HCT116 (cell line): Measurements from ENCODE around the gene C1GALT1C1L. TPM values are rescaled to one million over a fixed set of nuclear protein-coding genes. Genes with fewer than 3 reads are reported as not detected.

Experiments used
- ATAC-seq: fragments of 200-7000 bp; cut with Tn5 transposase; 2 replicates; pipeline ENCODE4 v1.9.1; 2020; ENCODE audit warnings: mild to moderate bottlenecking, moderate library complexity
- BruUV-seq: library from RNA; stranded (reverse); fragments of 400-500 nt; replicated peaks from 2 replicates; lab custom pipeline; 2021; lab: Mats Ljungman, UMichigan
- CTCF ChIA-PET: fragments of 300-600 bp; sonication (Branson Sonifier 250); formaldehyde crosslinking; loops from one replicate; lab custom pipeline; 2021; ENCODE audit warnings: antibody characterized with exemption; lab: Charles Lee
- POLR2A ChIA-PET: fragments of 300-600, 350-600 bp; sonication (Branson Sonifier 250); formaldehyde crosslinking; loops from one replicate; lab custom pipeline; 2021; ENCODE audit warnings: antibody characterized with exemption; lab: Charles Lee
- RAD21 ChIA-PET, 2 experiments: fragments of 300-600 bp; sonication (Branson Sonifier 250); formaldehyde crosslinking; loops; one replicate each; lab custom pipeline; 2023; ENCODE audit warnings: low total read pairs in 2 of 2; ENCODE audit not compliant: uncharacterized antibody in 2 of 2, unreplicated experiment in 2 of 2, low non-redundant PET in 1 of 2; lab: Charles Lee
- DNase-seq: peaks from one replicate; pipeline ENCODE4 v3.0.0-alpha.2; 2010; ENCODE audit warnings: low read depth, low spot score
- H2AFZ ChIP-seq: fragments of 200-600 bp; shearing (Covaris generic), sonication (generic); 2 replicates; pipeline ENCODE4 v1.6.1; 2017; ENCODE audit warnings: low read depth, mixed run types, mixed read lengths, antibody characterized with exemption, low read length; ENCODE audit not compliant: poor library complexity, severe bottlenecking
- H3K27ac ChIP-seq: 2 replicates; pipeline ENCODE4 v1.5.1; 2012; ENCODE audit warnings: low read depth, low read length
- H3K27me3 ChIP-seq: fragments of 200-600 bp; sonication (generic); 2 replicates; pipeline ENCODE4 v1.6.1; 2016; ENCODE audit warnings: mixed run types, low read length, mixed read lengths; ENCODE audit not compliant: insufficient read depth
- H3K36me3 ChIP-seq, 2 experiments: fragments of 200-500 bp in 1 of 2; fragments of 200-600 bp in 1 of 2; sonication (Bioruptor generic) in 1 of 2; sonication (generic) in 1 of 2; 2 replicates each; pipeline versions ENCODE4 v1.5.1 to v1.6.1; 2014 to 2016; ENCODE audit warnings: low read length in 2 of 2, inconsistent platforms in 1 of 2, mixed read lengths in 1 of 2, mixed run types in 1 of 2; ENCODE audit not compliant: insufficient read depth in 2 of 2, control insufficient read depth in 1 of 2
- H3K4me1 ChIP-seq, 2 experiments: fragments of 200-600 bp in 1 of 2; sonication (generic) in 1 of 2; 2 replicates each; pipeline versions ENCODE4 v1.5.1 to v1.6.1; 2012 to 2017; ENCODE audit warnings: low read length in 2 of 2, inconsistent platforms in 1 of 2, mild to moderate bottlenecking in 1 of 2, mixed read lengths in 1 of 2, mixed run types in 1 of 2, moderate library complexity in 1 of 2; ENCODE audit not compliant: insufficient read depth in 2 of 2, control insufficient read depth in 1 of 2
- H3K4me2 ChIP-seq: fragments of 200-600 bp; sonication (generic); 2 replicates; pipeline ENCODE4 v1.6.1; 2017; ENCODE audit warnings: mixed run types, low read length, mixed read lengths
- H3K4me3 ChIP-seq, 2 experiments: fragments of 200-600 bp in 1 of 2; sonication (generic) in 1 of 2; replicated peaks in 1 of 2; 2 replicates each; pipeline ENCODE4 v1.5.1; 2011 to 2016; ENCODE audit warnings: low read length in 2 of 2, control low read depth in 1 of 2, low read depth in 1 of 2, mild to moderate bottlenecking in 1 of 2, mixed read lengths in 1 of 2, mixed run types in 1 of 2
- H3K79me2 ChIP-seq: fragments of 200-600 bp; sonication (generic); 2 replicates; pipeline ENCODE4 v1.6.1; 2017; ENCODE audit warnings: mild to moderate bottlenecking, mixed run types, low read length, moderate library complexity, mixed read lengths; ENCODE audit not compliant: insufficient read depth
- H3K9ac ChIP-seq: fragments of 200-600 bp; sonication (generic); 2 replicates; pipeline ENCODE4 v1.6.1; 2016; ENCODE audit warnings: low read length, mixed read lengths
- H3K9me2 ChIP-seq: fragments of 200-600 bp; sonication (generic), shearing (Covaris generic); 2 replicates; pipeline ENCODE4 v1.6.1; 2017; ENCODE audit warnings: mixed run types, mild to moderate bottlenecking, moderate library complexity; ENCODE audit not compliant: insufficient read depth
- H3K9me3 ChIP-seq, 2 experiments: fragments of 200-500 bp in 1 of 2; fragments of 200-600 bp in 1 of 2; sonication (Bioruptor generic) in 1 of 2; sonication (generic) in 1 of 2; 2 replicates each; pipeline ENCODE4 v1.6.1; 2014 to 2017; ENCODE audit warnings: low read length in 2 of 2, mixed read lengths in 2 of 2, inconsistent platforms in 1 of 2, low read depth in 1 of 2, mild to moderate bottlenecking in 1 of 2, mixed run types in 1 of 2, moderate library complexity in 1 of 2; ENCODE audit not compliant: control insufficient read depth in 1 of 2, insufficient read depth in 1 of 2
- H4K20me1 ChIP-seq: fragments of 200-600 bp; sonication (generic), shearing (Covaris generic); 2 replicates; pipeline ENCODE4 v1.6.1; 2017; ENCODE audit warnings: mixed run types, mild to moderate bottlenecking, moderate library complexity; ENCODE audit not compliant: insufficient read depth
- CEBPB ChIP-seq: IDR thresholded peaks from 2 replicates; pipeline ENCODE4 v1.6.1; 2012; ENCODE audit warnings: low read depth
- EGR1 ChIP-seq: IDR thresholded peaks from 2 replicates; pipeline ENCODE4 v1.6.1; 2012; ENCODE audit warnings: low read depth
- EZH2phosphoT487 ChIP-seq: fragments of 200-600 bp; IDR thresholded peaks from 2 replicates; pipeline ENCODE4 v1.6.1; 2018; ENCODE audit warnings: antibody characterized with exemption, borderline replicate concordance
- JUND ChIP-seq: IDR thresholded peaks from 2 replicates; pipeline ENCODE4 v1.6.1; 2012
- POLR2AphosphoS5 ChIP-seq: IDR thresholded peaks from 2 replicates; pipeline ENCODE4 v1.6.1; 2011; ENCODE audit warnings: mild to moderate bottlenecking, low read depth, low read length, moderate library complexity
- SIN3A ChIP-seq: IDR thresholded peaks from 2 replicates; pipeline ENCODE4 v1.6.1; 2012; ENCODE audit warnings: low read depth
- SP1 ChIP-seq: IDR thresholded peaks from 2 replicates; pipeline ENCODE4 v1.6.1; 2012; ENCODE audit warnings: low read depth
- SRF ChIP-seq: IDR thresholded peaks from 2 replicates; pipeline ENCODE4 v1.6.1; 2012; ENCODE audit warnings: low read depth
- TCF7L2 ChIP-seq: IDR thresholded peaks from 2 replicates; pipeline ENCODE4 v1.7.0; 2011; ENCODE audit warnings: borderline replicate concordance, inconsistent platforms; ENCODE audit not compliant: insufficient read depth, insufficient read length; ENCODE audit errors: extremely low read depth
- YY1 ChIP-seq: IDR thresholded peaks from 2 replicates; pipeline ENCODE4 v1.6.1; 2011; ENCODE audit warnings: low read length, low read depth, moderate library complexity, mild to moderate bottlenecking; ENCODE audit not compliant: insufficient replicate concordance; ENCODE audit errors: extremely low read depth
- ZFX ChIP-seq: fragments of 450-650 bp; IDR thresholded peaks from 2 replicates; pipeline ENCODE4 v1.6.1; 2017
- ZNF274 ChIP-seq: fragments of 200-500 bp; sonication (Bioruptor generic); IDR thresholded peaks from 2 replicates; pipeline ENCODE4 v1.6.1; 2014; ENCODE audit warnings: mild to moderate bottlenecking, low read depth, low read length, inconsistent platforms
- intact Hi-C: fragments of 100-400 bp; cut with micrococcal nuclease; formaldehyde crosslinking; loops from 2 replicates; pipeline ENCODE4 v1.10.0; 2022
- total RNA-seq: library from RNA; stranded (reverse); gene quantifications from one replicate; pipeline ENCODE4 v1.2.1, GENCODE V29; 2021; ENCODE audit not compliant: unreplicated experiment
- TF ChIP-seq, protein P1 (sequence below): IDR thresholded peaks from 2 replicates; pipeline ENCODE4 v1.6.1; 2012
- TF ChIP-seq, protein P2 (sequence below): IDR thresholded peaks from 2 replicates; pipeline ENCODE4 v1.6.1; 2012; ENCODE audit warnings: low read depth
- TF ChIP-seq, protein P3 (sequence below): IDR thresholded peaks from 2 replicates; pipeline ENCODE4 v1.6.1; 2011; ENCODE audit warnings: mild to moderate bottlenecking, low read length, moderate library complexity; ENCODE audit not compliant: insufficient replicate concordance; ENCODE audit errors: extremely low read depth

C1GALT1C1L gene
- total RNA-seq, 1 experiment from 2014 or later, result 0.20 TPM

DNA sequence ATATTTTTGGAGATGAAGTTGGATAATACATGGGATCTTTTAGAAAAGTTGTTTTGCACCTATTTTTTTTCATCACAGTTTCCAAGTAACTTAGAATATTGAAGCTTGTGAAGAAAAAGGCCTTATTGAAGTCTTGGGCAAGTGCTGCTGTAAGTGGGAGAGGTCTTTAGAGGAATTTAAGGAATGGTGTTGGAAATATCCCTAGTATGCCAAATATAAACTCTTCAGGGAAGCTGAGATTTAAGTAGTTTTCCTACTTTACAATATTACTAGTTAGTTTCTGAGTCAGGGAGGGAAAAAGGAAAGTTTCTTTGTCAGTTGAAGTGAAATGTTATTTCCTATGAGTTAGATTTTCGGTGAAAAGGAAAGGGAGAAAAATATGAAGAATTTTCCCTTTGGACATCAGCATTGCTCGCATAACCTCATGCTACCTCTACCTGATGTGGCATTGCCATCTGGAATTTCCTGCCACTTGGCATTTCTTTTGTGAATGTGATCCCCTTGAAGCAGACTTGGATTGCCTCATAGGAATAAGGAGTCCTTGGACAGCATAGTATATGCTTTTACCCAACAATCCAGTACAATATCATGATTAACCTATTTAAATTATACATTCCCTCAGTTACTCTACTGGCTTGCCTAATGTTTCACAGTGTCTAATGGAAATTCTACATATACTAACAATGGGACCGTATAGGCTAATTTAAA is 27.1 kb downstream of the C1GALT1C1L start:
- CTCF ChIA-PET, result no interaction called here
- intact Hi-C loops, result no loop called here

More for the DNA sequence above, 27.1 kb downstream of the C1GALT1C1L start:
- no TSS peak for BruUV-seq
- TF ChIP-seq, protein P1, sequence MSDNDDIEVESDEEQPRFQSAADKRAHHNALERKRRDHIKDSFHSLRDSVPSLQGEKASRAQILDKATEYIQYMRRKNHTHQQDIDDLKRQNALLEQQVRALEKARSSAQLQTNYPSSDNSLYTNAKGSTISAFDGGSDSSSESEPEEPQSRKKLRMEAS, result no peak
- TF ChIP-seq POLR2AphosphoS5 (no peak), ZFX (no peak), CEBPB (no peak), SP1 (no peak), JUND (no peak), SIN3A (no peak), YY1 (no peak), SRF (no peak), EGR1 (no peak), TCF7L2 (no peak), EZH2phosphoT487 (no peak), ZNF274 (no peak)
- TF ChIP-seq, protein P2, sequence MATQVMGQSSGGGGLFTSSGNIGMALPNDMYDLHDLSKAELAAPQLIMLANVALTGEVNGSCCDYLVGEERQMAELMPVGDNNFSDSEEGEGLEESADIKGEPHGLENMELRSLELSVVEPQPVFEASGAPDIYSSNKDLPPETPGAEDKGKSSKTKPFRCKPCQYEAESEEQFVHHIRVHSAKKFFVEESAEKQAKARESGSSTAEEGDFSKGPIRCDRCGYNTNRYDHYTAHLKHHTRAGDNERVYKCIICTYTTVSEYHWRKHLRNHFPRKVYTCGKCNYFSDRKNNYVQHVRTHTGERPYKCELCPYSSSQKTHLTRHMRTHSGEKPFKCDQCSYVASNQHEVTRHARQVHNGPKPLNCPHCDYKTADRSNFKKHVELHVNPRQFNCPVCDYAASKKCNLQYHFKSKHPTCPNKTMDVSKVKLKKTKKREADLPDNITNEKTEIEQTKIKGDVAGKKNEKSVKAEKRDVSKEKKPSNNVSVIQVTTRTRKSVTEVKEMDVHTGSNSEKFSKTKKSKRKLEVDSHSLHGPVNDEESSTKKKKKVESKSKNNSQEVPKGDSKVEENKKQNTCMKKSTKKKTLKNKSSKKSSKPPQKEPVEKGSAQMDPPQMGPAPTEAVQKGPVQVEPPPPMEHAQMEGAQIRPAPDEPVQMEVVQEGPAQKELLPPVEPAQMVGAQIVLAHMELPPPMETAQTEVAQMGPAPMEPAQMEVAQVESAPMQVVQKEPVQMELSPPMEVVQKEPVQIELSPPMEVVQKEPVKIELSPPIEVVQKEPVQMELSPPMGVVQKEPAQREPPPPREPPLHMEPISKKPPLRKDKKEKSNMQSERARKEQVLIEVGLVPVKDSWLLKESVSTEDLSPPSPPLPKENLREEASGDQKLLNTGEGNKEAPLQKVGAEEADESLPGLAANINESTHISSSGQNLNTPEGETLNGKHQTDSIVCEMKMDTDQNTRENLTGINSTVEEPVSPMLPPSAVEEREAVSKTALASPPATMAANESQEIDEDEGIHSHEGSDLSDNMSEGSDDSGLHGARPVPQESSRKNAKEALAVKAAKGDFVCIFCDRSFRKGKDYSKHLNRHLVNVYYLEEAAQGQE, result no peak
- TF ChIP-seq, protein P3, sequence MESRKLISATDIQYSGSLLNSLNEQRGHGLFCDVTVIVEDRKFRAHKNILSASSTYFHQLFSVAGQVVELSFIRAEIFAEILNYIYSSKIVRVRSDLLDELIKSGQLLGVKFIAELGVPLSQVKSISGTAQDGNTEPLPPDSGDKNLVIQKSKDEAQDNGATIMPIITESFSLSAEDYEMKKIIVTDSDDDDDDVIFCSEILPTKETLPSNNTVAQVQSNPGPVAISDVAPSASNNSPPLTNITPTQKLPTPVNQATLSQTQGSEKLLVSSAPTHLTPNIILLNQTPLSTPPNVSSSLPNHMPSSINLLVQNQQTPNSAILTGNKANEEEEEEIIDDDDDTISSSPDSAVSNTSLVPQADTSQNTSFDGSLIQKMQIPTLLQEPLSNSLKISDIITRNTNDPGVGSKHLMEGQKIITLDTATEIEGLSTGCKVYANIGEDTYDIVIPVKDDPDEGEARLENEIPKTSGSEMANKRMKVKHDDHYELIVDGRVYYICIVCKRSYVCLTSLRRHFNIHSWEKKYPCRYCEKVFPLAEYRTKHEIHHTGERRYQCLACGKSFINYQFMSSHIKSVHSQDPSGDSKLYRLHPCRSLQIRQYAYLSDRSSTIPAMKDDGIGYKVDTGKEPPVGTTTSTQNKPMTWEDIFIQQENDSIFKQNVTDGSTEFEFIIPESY, result no peak
- no peaks in the 10 kb centered on the region for H3K9me2 ChIP-seq
- no peaks in the 10 kb centered on the region for H3K9me3 ChIP-seq
- ATAC-seq (no peak), DNase-seq (no peak)
- no peak overlapping the region for H3K4me3 ChIP-seq
- H3K9ac ChIP-seq, result no peak overlapping the region
- H4K20me1 ChIP-seq, result no peaks in the 10 kb centered on the region
- H2AFZ ChIP-seq, result no peak overlapping the region
- RAD21 ChIA-PET, result no interaction called here
- H3K4me1 ChIP-seq, result no peaks in the 10 kb centered on the region
- POLR2A ChIA-PET, result no interaction called here
- H3K4me2 ChIP-seq, result no peak overlapping the region
- H3K27ac ChIP-seq, result no peak overlapping the region
- H3K36me3 ChIP-seq, result no peaks in the 10 kb centered on the region
- no peaks in the 10 kb centered on the region for H3K79me2 ChIP-seq
- H3K27me3 ChIP-seq, result no peaks in the 10 kb centered on the region
